ENCODE measurements around the gene N4BP2.

DNA sequence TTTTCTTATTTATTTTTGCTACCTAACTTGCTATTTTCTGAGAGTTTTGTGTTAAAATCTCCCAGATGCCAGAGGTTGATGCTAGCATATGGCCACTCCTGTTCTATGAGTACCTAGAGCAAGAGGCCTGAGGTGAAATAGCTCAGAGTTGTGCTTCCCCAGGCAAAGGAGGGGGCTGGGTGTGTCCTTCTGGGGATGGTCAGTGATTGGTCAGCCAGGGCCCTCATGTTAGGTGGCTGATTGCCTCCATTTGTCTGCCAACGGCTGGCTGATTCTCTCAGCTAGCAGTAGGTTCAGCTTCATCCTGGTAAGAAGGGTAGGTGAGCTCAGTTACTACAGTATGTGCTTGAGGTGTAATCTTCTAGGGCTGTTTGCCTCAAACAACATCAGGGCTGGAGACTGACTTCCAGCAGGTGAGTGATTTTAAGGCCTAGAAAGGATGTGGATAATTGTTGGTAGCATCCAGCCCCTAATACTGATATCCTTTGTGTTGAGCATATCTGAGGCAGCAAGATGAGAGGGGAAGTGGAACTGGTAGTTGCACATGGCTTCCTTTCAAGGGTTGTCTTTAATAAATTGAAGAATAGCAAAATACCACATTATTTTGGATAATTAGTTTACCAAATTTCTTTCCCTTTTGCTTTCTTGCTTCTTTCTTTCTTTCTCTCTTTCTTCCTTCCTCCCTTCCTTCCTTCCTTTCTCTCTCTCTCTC lies 77.7 kb downstream of the N4BP2 start:
- TF ChIP-seq, protein P1, sequence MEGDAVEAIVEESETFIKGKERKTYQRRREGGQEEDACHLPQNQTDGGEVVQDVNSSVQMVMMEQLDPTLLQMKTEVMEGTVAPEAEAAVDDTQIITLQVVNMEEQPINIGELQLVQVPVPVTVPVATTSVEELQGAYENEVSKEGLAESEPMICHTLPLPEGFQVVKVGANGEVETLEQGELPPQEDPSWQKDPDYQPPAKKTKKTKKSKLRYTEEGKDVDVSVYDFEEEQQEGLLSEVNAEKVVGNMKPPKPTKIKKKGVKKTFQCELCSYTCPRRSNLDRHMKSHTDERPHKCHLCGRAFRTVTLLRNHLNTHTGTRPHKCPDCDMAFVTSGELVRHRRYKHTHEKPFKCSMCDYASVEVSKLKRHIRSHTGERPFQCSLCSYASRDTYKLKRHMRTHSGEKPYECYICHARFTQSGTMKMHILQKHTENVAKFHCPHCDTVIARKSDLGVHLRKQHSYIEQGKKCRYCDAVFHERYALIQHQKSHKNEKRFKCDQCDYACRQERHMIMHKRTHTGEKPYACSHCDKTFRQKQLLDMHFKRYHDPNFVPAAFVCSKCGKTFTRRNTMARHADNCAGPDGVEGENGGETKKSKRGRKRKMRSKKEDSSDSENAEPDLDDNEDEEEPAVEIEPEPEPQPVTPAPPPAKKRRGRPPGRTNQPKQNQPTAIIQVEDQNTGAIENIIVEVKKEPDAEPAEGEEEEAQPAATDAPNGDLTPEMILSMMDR (IDR thresholded peaks at IDR 0.05) = no peak
- TF ChIP-seq POLR2A (IDR thresholded peaks at IDR 0.05) = no peak
